HT-29 (cell line): Measurements from ENCODE around the gene FAM32A. TPM values are rescaled to one million over a fixed set of nuclear protein-coding genes. Genes with fewer than 3 reads are reported as not detected.

Source experiments
- DNase-seq: peaks from one replicate; pipeline ENCODE4 v3.0.0-alpha.2; 2015; ENCODE audit warnings: low spot score
- total RNA-seq: library from RNA; depleted of rRNA; stranded (reverse); fragments of >200 nt; shearing (Covaris generic); gene quantifications from 2 replicates; pipeline ENCODE4 v1.2.3, GENCODE V29; 2014

Gene FAM32A
- total RNA-seq, 1 experiment from 2014 or later = 59.9 TPM

- DNase-seq = no peak
Observed at GRCh38 chr19:16202320-16203255, 17.4 kb downstream of the FAM32A start.

GRCh38 chr19:16203256-16204004 lies 18.2 kb downstream of the FAM32A start:
- DNase-seq = no peak

- no peak for DNase-seq
Observed at GRCh38 chr19:16204005-16204294, 18.7 kb downstream of the FAM32A start.

- no peak for DNase-seq
Observed at GRCh38 chr19:16205205-16206045, 20.2 kb downstream of the FAM32A start.

GRCh38 chr19:16206046-16206605 lies 20.9 kb downstream of the FAM32A start:
- no peak for DNase-seq

- DNase-seq = no peak
Observed at GRCh38 chr19:16206637-16207036, 21.4 kb downstream of the FAM32A start.

- no peak for DNase-seq
Observed at GRCh38 chr19:16207063-16207462, 21.9 kb downstream of the FAM32A start.

- no peak for DNase-seq
Observed at GRCh38 chr19:16207490-16208025, 22.3 kb downstream of the FAM32A start.

- DNase-seq = no peak
Observed at GRCh38 chr19:16208064-16208759, 23.0 kb downstream of the FAM32A start.

- DNase-seq = no peak
Observed at GRCh38 chr19:16208847-16209665, 23.8 kb downstream of the FAM32A start.

GRCh38 chr19:16210168-16210567 lies 25.0 kb downstream of the FAM32A start:
- DNase-seq = no peak

- DNase-seq = no peak
Observed at GRCh38 chr19:16213076-16213475, 27.9 kb downstream of the FAM32A start.

GRCh38 chr19:16216744-16217670 lies 31.8 kb downstream of the FAM32A start:
- DNase-seq = no peak

GRCh38 chr19:16217716-16218451 lies 32.7 kb downstream of the FAM32A start:
- no peak for DNase-seq

- no peak for DNase-seq
Observed at GRCh38 chr19:16218851-16219250, 33.6 kb downstream of the FAM32A start.

GRCh38 chr19:16222806-16223205 lies 37.6 kb downstream of the FAM32A start:
- no peak for DNase-seq

GRCh38 chr19:16223746-16224145 lies 38.5 kb downstream of the FAM32A start:
- DNase-seq = no peak
